Measurements from ENCODE around the gene RBBP5. TPM values are rescaled to one million over a fixed set of nuclear protein-coding genes. Genes with fewer than 3 reads are reported as not detected.

The RBBP5 gene
- total RNA-seq, 2 experiments from 2014 or later = 14.8 to 15.6 TPM

DNA sequence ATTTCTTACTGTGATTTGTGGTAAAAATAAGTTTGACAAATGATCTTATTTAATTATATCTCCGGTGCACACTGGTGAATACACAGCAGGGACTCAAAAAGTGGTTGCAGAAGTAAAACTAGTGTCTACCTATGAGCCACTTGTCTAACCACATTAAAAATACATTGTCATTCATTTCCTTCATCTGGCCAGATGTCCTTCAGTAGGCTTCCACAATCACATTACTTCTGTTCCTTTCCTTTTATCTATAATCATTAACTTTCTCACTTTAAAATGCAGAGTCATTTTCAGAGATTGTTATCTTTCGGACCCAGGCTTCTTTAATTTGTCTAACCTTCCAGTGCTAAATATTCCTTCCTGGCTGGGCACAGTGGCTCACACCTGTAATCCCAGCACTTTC lies 3.0 kb downstream of the RBBP5 start:
- H3K9me3 ChIP-seq (ENCODE audit: control insufficient read depth in 1 of 2, insufficient read depth in 1 of 2, low read length in 2 of 2) = no peaks in the 10 kb centered on the region
- no peaks in the 10 kb centered on the region for H3K27me3 Mint-ChIP-seq
- H3K36me3 ChIP-seq (ENCODE audit: insufficient read depth, low read length) = peaks cover 34% of the 10 kb centered on the region
- peak overlapping the region; percentile 26 for H3K27ac Mint-ChIP-seq
- H3K4me3 ChIP-seq (ENCODE audit: low read length) = no peak overlapping the region
- POLR2A ChIA-PET = no interaction called here
- H3K36me3 Mint-ChIP-seq (ENCODE audit: low read depth) = peaks cover 63% of the 10 kb centered on the region
- DNase-seq (no peak), ATAC-seq (ENCODE audit: poor library complexity) (no peak)
- no peaks in the 10 kb centered on the region for H3K9me3 Mint-ChIP-seq
- no peak overlapping the region for H3K27ac ChIP-seq (ENCODE audit: low read depth in 1 of 2, low read length in 2 of 2)
- H3K27me3 ChIP-seq (ENCODE audit: control insufficient read depth in 1 of 2, insufficient read depth in 2 of 2, low read length in 2 of 2) = no peaks in the 10 kb centered on the region
- H3K4me1 Mint-ChIP-seq (ENCODE audit: low read depth) = peaks cover 54% of the 10 kb centered on the region
- peak overlapping the region; percentile 57 for H3K4me3 Mint-ChIP-seq
- peaks cover 32% of the 10 kb centered on the region for H3K4me1 ChIP-seq (ENCODE audit: insufficient read depth, low read length)
- intact Hi-C loops (cut with DNase I, micrococcal nuclease) = no loop called here
- TF ChIP-seq, protein P1, sequence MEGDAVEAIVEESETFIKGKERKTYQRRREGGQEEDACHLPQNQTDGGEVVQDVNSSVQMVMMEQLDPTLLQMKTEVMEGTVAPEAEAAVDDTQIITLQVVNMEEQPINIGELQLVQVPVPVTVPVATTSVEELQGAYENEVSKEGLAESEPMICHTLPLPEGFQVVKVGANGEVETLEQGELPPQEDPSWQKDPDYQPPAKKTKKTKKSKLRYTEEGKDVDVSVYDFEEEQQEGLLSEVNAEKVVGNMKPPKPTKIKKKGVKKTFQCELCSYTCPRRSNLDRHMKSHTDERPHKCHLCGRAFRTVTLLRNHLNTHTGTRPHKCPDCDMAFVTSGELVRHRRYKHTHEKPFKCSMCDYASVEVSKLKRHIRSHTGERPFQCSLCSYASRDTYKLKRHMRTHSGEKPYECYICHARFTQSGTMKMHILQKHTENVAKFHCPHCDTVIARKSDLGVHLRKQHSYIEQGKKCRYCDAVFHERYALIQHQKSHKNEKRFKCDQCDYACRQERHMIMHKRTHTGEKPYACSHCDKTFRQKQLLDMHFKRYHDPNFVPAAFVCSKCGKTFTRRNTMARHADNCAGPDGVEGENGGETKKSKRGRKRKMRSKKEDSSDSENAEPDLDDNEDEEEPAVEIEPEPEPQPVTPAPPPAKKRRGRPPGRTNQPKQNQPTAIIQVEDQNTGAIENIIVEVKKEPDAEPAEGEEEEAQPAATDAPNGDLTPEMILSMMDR (IDR thresholded peaks at IDR 0.05) = no peak
- CTCF ChIA-PET = no interaction called here

DNA sequence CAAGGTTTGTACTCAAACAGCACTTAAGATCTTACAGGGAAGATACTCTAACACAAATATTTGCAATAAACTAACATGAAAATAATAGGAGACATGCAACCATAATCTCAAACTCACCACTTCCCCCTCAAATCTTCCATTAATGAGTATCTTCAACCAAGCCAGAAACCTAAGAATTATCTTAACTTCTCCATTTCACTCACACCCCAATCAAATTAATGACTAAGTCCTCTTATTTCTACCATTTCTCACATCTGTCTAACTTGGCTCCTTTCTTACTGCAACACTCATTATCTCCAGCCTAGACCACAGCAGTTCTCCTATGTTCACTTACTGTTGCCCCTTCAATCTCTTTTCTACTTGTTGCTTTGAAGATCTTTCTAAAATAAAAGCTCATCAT lies 10.4 kb downstream of the RBBP5 start:
- Mint-ChIP-seq H3K27ac (no peak overlapping the region), H3K4me3 (no peak overlapping the region), H3K9me3 (no peaks in the 10 kb centered on the region), H3K27me3 (no peaks in the 10 kb centered on the region), H3K4me1 (ENCODE audit: low read depth) (peaks cover 18% of the 10 kb centered on the region), H3K36me3 (ENCODE audit: low read depth) (peaks cover 81% of the 10 kb centered on the region)
- POLR2A ChIA-PET = interaction anchor here (1.1 kb wide), 1 partner anchor 10 kb away, joined by 3 read pairs; the partner anchor contains the start of gene RBBP5
- Histone ChIP-seq H3K4me1 (ENCODE audit: insufficient read depth, low read length) (no peaks in the 10 kb centered on the region), H3K9me3 (ENCODE audit: control insufficient read depth in 1 of 2, insufficient read depth in 1 of 2, low read length in 2 of 2) (no peaks in the 10 kb centered on the region), H3K27ac (ENCODE audit: low read depth in 1 of 2, low read length in 2 of 2) (no peak overlapping the region), H3K36me3 (ENCODE audit: insufficient read depth, low read length) (peaks cover 56% of the 10 kb centered on the region), H3K4me3 (ENCODE audit: low read length) (no peak overlapping the region), H3K27me3 (ENCODE audit: control insufficient read depth in 1 of 2, insufficient read depth in 2 of 2, low read length in 2 of 2) (no peaks in the 10 kb centered on the region)
- TF ChIP-seq, protein P1 (IDR thresholded peaks at IDR 0.05) = no peak
- CTCF ChIA-PET = interaction anchor here (0.6 kb wide), 1 partner anchor 14 kb away, joined by 5 read pairs; no protein-coding TSS in a partner anchor
- DNase-seq (no peak), ATAC-seq (ENCODE audit: poor library complexity) (no peak)
- intact Hi-C loops (cut with DNase I, micrococcal nuclease) = no loop called here

DNA sequence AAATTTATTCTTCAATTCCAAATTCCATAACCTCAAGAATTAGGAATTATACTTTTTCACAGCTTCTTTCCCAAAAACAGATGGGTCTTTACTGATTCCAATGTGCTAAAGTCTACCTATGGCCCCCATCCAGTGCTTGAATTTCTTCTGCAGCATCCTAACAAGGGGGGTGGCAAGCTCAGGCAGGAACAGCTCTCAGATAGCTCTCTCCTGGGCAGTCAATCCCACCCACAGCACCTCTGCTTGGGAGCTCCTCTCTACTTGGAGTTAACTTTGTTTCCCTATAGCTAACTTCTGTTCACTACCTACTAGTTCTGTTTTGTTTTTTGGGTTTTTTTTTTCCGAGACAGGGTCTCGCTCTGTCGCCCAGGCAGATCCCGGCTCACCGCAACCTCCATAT lies 12.1 kb downstream of the RBBP5 start:
- Mint-ChIP-seq H3K9me3 (no peaks in the 10 kb centered on the region), H3K27me3 (no peaks in the 10 kb centered on the region), H3K27ac (no peak overlapping the region), H3K4me3 (no peak overlapping the region), H3K4me1 (ENCODE audit: low read depth) (peaks cover 15% of the 10 kb centered on the region), H3K36me3 (ENCODE audit: low read depth) (peaks cover 84% of the 10 kb centered on the region)
- TF ChIP-seq, protein P1 (IDR thresholded peaks at IDR 0.05) = no peak
- ChIA-PET CTCF (interaction anchor here (1.5 to 1.8 kb wide), 3 partner anchors 19 to 146 kb away, joined by 4 to 6 read pairs (median 6); no protein-coding TSS in a partner anchor), POLR2A (interaction anchor here (1.1 to 1.5 kb wide), 2 partner anchors 12 to 101 kb away, joined by 4 to 9 read pairs; partner anchors contain the start of genes DSTYK and RBBP5)
- ATAC-seq (ENCODE audit: poor library complexity) = no peak
- H3K27me3 ChIP-seq (ENCODE audit: control insufficient read depth in 1 of 2, insufficient read depth in 2 of 2, low read length in 2 of 2) = no peaks in the 10 kb centered on the region
- no peak overlapping the region for H3K4me3 ChIP-seq (ENCODE audit: low read length)
- H3K9me3 ChIP-seq (ENCODE audit: control insufficient read depth in 1 of 2, insufficient read depth in 1 of 2, low read length in 2 of 2) = no peaks in the 10 kb centered on the region
- no peak overlapping the region for H3K27ac ChIP-seq (ENCODE audit: low read depth in 1 of 2, low read length in 2 of 2)
- H3K36me3 ChIP-seq (ENCODE audit: insufficient read depth, low read length) = peaks cover 59% of the 10 kb centered on the region
- no peaks in the 10 kb centered on the region for H3K4me1 ChIP-seq (ENCODE audit: insufficient read depth, low read length)
- no peak for DNase-seq
- intact Hi-C loops (cut with DNase I, micrococcal nuclease) = no loop called here

Data from CD4-positive, alpha-beta T cell (primary cell).